K562 (cell line): ENCODE data around the gene XPO6. TPM values are rescaled to one million over a fixed set of nuclear protein-coding genes. Genes with fewer than 3 reads are reported as not detected.

Experiments
- CCNT2 ChIP-seq: IDR thresholded peaks from 2 replicates; pipeline ENCODE4 v1.6.1; 2011; ENCODE audit warnings: borderline replicate concordance, low read depth, mild to moderate bottlenecking, moderate library complexity, mixed read lengths, low read length; ENCODE audit not compliant: insufficient read length; ENCODE audit errors: extremely low read depth
- GTF2B ChIP-seq: IDR thresholded peaks from 2 replicates; pipeline ENCODE4 v1.6.1; 2011; ENCODE audit not compliant: insufficient read length; ENCODE audit errors: extremely low read depth
- GTF2E2 ChIP-seq: fragments of 200-800 bp; sonication (Bioruptor generic); IDR thresholded peaks from 2 replicates; pipeline ENCODE4 v1.6.1; 2016; ENCODE audit warnings: missing genetic modification characterization, missing compliant biosample characterization
- HNRNPK ChIP-seq: fragments of 200-400 bp; formaldehyde crosslinking; IDR thresholded peaks from one replicate; pipeline ENCODE4 v1.6.1; 2018; ENCODE audit warnings: mild to moderate bottlenecking, low read depth, low read length; ENCODE audit not compliant: poor library complexity, severe bottlenecking
- MEIS2 ChIP-seq: fragments of 450-650 bp; IDR thresholded peaks from 2 replicates; pipeline ENCODE4 v1.6.1; 2014; ENCODE audit warnings: mild to moderate bottlenecking; ENCODE audit not compliant: partially characterized antibody
- POLR2A ChIP-seq: fragments of 450-650 bp; conservative IDR thresholded peaks from 2 replicates; pipeline ENCODE4 v1.6.1; 2016
- POLR2AphosphoS2 ChIP-seq: IDR thresholded peaks from 2 replicates; pipeline ENCODE4 v1.6.1; 2012; ENCODE audit warnings: low read length, improper control_type of control experiment
- ZKSCAN3 ChIP-seq: fragments of 250-450 bp; sonication (Bioruptor Pico); IDR thresholded peaks from 2 replicates; pipeline ENCODE4 v1.4.0; 2020
- ZNF184 ChIP-seq: sonication (generic); formaldehyde crosslinking; IDR thresholded peaks from 2 replicates; pipeline ENCODE4 v1.5.0; 2020; ENCODE audit warnings: missing genetic modification reagents
- ZNF766 ChIP-seq: fragments of 200-800 bp; sonication (Bioruptor generic); conservative IDR thresholded peaks from 2 replicates; pipeline ENCODE4 v1.6.1; 2016; ENCODE audit warnings: missing genetic modification characterization, missing compliant biosample characterization
- ZNF79 ChIP-seq: fragments of 250-450 bp; sonication (Bioruptor Pico); IDR thresholded peaks from 2 replicates; pipeline ENCODE4 v1.4.0; 2020; ENCODE audit warnings: low read depth, mild to moderate bottlenecking, moderate library complexity
- polyA plus RNA-seq, 8 experiments: library from polyadenylated mRNA; depleted of rRNA in 4 of 8; stranded (reverse) in 5 of 8; unstranded in 3 of 8; fragments of >200 nt; fragmentation: Nextera tagmentation in 2 of 8; fragmentation: Illumina TruSeq in 1 of 8; extraction: Ambion mirVana in 2 of 8; extraction: Trizol in 1 of 8; gene quantifications; 2 replicates each; pipeline versions ENCODE4 v1.2.1 to v1.2.3, GENCODE V29; 2011 to 2014; ENCODE audit warnings: inconsistent platforms in 1 of 8, missing spikeins in 1 of 8
- total RNA-seq, 7 experiments: library from RNA; depleted of rRNA in 6 of 7; stranded (reverse); fragments of >200 nt in 6 of 7; fragmentation: Illumina TruSeq in 2 of 7; extraction: Trizol in 2 of 7; gene quantifications; 2 replicates each; pipeline versions ENCODE4 v1.2.1 to v1.2.3, GENCODE V29; 2011 to 2021; ENCODE audit warnings: low replicate concordance in 1 of 7
- TF ChIP-seq, protein P1 (sequence below): sonication (generic); formaldehyde crosslinking; IDR thresholded peaks from 2 replicates; pipeline ENCODE4 v1.8.1; 2023; ENCODE audit warnings: missing genetic modification reagents, mild to moderate bottlenecking, borderline replicate concordance
- TF ChIP-seq, protein P2 (sequence below): fragments of 150-350 bp; IDR thresholded peaks from 2 replicates; pipeline ENCODE4 v1.6.1; 2014; ENCODE audit warnings: low read depth, mild to moderate bottlenecking, low read length, borderline replicate concordance
- TF ChIP-seq, protein P3 (sequence below): fragments of 450-650 bp; formaldehyde crosslinking; IDR thresholded peaks from 2 replicates; pipeline ENCODE4 v1.4.0; 2020; ENCODE audit warnings: mild to moderate bottlenecking
- TF ChIP-seq, protein P4 (sequence below): fragments of 450-650 bp; IDR thresholded peaks from 2 replicates; pipeline ENCODE4 v1.6.1; 2016; ENCODE audit warnings: mild to moderate bottlenecking

The XPO6 gene
- total and polyA plus RNA-seq, 9 of the 15 experiments (the other 6 are each of a cell fraction or from before 2014, with no cell fraction given) = 11.2 to 196 (median 119) TPM

DNA sequence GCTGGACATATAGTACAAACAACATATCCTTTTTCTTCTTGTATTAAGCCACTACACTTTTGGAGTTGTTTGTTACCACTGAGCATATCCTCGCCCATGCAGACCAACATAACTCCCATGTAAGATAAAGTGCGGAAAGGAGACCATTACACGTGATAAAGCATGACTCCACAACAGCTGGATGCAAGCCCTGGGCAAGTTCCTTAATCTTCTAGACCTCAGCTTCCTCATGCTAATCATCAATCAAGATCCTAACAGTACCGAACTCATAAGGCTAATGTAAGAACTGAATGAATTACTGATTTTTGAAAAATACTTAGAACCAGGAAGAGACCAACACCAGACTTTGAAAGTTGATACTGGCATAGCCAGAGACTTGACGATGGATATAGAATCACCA lies 101.3 kb downstream of the XPO6 start (continued):
- peak; percentile 81 for TF ChIP-seq MEIS2
- no peak for TF ChIP-seq ZNF79 (CRISPR knock-in tag)
- TF ChIP-seq ZKSCAN3 (CRISPR knock-in tag) = no peak
- peak; percentile 74 for TF ChIP-seq ZNF766
- no peak for TF ChIP-seq HNRNPK
- TF ChIP-seq, protein P1, sequence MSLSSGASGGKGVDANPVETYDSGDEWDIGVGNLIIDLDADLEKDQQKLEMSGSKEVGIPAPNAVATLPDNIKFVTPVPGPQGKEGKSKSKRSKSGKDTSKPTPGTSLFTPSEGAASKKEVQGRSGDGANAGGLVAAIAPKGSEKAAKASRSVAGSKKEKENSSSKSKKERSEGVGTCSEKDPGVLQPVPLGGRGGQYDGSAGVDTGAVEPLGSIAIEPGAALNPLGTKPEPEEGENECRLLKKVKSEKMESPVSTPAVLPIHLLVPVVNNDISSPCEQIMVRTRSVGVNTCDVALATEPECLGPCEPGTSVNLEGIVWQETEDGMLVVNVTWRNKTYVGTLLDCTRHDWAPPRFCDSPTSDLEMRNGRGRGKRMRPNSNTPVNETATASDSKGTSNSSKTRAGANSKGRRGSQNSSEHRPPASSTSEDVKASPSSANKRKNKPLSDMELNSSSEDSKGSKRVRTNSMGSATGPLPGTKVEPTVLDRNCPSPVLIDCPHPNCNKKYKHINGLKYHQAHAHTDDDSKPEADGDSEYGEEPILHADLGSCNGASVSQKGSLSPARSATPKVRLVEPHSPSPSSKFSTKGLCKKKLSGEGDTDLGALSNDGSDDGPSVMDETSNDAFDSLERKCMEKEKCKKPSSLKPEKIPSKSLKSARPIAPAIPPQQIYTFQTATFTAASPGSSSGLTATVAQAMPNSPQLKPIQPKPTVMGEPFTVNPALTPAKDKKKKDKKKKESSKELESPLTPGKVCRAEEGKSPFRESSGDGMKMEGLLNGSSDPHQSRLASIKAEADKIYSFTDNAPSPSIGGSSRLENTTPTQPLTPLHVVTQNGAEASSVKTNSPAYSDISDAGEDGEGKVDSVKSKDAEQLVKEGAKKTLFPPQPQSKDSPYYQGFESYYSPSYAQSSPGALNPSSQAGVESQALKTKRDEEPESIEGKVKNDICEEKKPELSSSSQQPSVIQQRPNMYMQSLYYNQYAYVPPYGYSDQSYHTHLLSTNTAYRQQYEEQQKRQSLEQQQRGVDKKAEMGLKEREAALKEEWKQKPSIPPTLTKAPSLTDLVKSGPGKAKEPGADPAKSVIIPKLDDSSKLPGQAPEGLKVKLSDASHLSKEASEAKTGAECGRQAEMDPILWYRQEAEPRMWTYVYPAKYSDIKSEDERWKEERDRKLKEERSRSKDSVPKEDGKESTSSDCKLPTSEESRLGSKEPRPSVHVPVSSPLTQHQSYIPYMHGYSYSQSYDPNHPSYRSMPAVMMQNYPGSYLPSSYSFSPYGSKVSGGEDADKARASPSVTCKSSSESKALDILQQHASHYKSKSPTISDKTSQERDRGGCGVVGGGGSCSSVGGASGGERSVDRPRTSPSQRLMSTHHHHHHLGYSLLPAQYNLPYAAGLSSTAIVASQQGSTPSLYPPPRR = no peak
- TF ChIP-seq, protein P2, sequence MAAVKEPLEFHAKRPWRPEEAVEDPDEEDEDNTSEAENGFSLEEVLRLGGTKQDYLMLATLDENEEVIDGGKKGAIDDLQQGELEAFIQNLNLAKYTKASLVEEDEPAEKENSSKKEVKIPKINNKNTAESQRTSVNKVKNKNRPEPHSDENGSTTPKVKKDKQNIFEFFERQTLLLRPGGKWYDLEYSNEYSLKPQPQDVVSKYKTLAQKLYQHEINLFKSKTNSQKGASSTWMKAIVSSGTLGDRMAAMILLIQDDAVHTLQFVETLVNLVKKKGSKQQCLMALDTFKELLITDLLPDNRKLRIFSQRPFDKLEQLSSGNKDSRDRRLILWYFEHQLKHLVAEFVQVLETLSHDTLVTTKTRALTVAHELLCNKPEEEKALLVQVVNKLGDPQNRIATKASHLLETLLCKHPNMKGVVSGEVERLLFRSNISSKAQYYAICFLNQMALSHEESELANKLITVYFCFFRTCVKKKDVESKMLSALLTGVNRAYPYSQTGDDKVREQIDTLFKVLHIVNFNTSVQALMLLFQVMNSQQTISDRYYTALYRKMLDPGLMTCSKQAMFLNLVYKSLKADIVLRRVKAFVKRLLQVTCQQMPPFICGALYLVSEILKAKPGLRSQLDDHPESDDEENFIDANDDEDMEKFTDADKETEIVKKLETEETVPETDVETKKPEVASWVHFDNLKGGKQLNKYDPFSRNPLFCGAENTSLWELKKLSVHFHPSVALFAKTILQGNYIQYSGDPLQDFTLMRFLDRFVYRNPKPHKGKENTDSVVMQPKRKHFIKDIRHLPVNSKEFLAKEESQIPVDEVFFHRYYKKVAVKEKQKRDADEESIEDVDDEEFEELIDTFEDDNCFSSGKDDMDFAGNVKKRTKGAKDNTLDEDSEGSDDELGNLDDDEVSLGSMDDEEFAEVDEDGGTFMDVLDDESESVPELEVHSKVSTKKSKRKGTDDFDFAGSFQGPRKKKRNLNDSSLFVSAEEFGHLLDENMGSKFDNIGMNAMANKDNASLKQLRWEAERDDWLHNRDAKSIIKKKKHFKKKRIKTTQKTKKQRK = no peak
- TF ChIP-seq POLR2A = no peak
- TF ChIP-seq GTF2E2 = no peak
- TF ChIP-seq, protein P3, sequence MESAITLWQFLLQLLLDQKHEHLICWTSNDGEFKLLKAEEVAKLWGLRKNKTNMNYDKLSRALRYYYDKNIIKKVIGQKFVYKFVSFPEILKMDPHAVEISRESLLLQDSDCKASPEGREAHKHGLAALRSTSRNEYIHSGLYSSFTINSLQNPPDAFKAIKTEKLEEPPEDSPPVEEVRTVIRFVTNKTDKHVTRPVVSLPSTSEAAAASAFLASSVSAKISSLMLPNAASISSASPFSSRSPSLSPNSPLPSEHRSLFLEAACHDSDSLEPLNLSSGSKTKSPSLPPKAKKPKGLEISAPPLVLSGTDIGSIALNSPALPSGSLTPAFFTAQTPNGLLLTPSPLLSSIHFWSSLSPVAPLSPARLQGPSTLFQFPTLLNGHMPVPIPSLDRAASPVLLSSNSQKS (CRISPR knock-in tag) = no peak
- TF ChIP-seq, protein P4, sequence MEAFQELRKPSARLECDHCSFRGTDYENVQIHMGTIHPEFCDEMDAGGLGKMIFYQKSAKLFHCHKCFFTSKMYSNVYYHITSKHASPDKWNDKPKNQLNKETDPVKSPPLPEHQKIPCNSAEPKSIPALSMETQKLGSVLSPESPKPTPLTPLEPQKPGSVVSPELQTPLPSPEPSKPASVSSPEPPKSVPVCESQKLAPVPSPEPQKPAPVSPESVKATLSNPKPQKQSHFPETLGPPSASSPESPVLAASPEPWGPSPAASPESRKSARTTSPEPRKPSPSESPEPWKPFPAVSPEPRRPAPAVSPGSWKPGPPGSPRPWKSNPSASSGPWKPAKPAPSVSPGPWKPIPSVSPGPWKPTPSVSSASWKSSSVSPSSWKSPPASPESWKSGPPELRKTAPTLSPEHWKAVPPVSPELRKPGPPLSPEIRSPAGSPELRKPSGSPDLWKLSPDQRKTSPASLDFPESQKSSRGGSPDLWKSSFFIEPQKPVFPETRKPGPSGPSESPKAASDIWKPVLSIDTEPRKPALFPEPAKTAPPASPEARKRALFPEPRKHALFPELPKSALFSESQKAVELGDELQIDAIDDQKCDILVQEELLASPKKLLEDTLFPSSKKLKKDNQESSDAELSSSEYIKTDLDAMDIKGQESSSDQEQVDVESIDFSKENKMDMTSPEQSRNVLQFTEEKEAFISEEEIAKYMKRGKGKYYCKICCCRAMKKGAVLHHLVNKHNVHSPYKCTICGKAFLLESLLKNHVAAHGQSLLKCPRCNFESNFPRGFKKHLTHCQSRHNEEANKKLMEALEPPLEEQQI = no peak
- no peak for TF ChIP-seq GTF2B
- no peak for TF ChIP-seq CCNT2
- TF ChIP-seq POLR2AphosphoS2 = no peak
- TF ChIP-seq ZNF184 = no peak
